Muscle of back (tissue), 11 donors: Measurements from ENCODE around the gene SYK. TPM values are rescaled to one million over a fixed set of nuclear protein-coding genes. Genes with fewer than 3 reads are reported as not detected.
A peak's percentile ranks its signal among the peaks of the same experiment; 100 is the strongest.
"Not testable (repeated sequence)": the region's sequence is repeated elsewhere in the genome, so short reads cannot be mapped to it uniquely, and the experiment has no call there.

Experiments
- DNase-seq, 3 donors: peaks; one replicate each; pipeline versions ENCODE4 v3.0.0 to v3.0.0-alpha.2; 2013
- polyA plus RNA-seq, 10 donors: library from polyadenylated mRNA; unstranded; fragments of 120-200 nt; gene quantifications; one replicate each; pipeline ENCODE4 v1.2.1, GENCODE V29; 2013; ENCODE audit not compliant: insufficient read length in 10 of 10

SYK gene
- polyA plus RNA-seq, 10 donors, result 2.9 to 5.6 (median 3.3) TPM

- no peak for DNase-seq
Observed at GRCh38 chr9:90795084-90795483, 6.5 kb upstream of the SYK start.

DNA sequence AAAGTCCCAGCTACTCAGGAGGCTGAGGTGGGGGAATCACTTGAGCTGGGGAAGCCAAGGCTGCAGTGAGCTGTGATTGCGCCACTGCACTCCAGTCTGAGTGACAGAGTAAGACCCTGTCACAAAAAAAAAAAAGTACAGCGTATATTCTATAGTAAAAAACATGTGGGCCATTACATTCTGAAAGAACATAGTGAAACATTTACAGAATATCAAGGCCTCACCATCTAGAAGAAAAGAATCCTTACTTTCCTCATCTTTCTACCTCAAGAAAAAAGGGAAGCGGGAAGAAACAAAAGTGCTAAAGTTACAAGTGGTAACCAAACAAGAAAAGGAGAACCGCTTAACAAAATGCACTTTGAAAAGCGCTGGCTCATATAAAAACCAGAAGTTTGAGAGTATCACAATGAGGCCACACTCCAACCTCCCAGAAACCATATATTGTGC is 5.7 kb upstream of the SYK start:
- DNase-seq, result no peak

- no peak for DNase-seq
Observed at GRCh38 chr9:90799271-90799852, 2.3 kb upstream of the SYK start.

DNA sequence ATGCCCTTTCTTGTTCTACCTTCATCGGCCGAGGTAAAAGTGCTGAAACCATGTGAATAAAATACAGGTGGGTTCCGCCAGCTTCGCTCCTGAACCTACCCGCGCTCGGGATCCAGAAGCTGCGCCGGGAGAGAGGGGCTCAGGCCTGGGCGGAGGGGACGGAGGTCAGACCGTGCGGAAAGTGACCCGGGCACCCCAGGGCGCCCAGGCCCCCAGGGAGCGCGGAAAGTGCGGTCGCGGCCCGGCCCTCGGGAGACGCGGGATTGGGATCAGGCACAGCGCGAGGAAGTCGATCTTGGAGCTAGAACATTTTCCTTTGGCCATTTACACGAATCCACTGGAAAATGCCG is 329 bp downstream of the SYK start:
- no peak for DNase-seq

DNA sequence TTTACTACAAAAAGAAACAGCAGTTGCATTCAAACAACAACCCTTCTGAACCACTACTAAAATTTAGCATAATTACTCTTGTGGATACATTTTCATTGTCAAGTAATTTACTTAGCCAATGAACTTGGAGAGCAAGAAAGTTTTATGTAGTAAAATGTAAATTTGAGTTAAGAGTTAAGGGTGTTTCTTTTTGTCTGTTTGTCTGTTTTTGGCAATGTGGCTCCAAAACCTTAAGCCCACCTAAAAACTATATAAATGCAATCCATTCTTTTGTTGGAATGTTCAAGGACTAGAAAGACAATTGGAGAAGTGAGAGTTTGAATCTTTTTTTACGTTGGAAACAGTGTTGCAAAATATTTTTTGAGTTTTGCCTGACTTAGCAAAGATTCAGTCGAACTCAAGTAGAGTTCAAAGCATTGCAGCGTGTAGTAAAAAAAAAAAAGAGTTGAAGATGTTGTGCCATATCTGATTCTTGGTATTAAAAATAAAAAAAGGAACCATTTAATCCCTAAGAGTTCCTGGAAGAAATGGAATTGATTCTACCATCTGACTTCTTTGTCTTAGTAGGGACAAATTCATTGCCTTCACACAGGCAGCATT is 867 bp downstream of the SYK start:
- no peak for DNase-seq

GRCh38 chr9:90803860-90804593 is 2.4 kb downstream of the SYK start:
- no peak for DNase-seq

- DNase-seq, result peak in 1 of 3 donors; percentile 47
Observed at GRCh38 chr9:90805006-90805996, 3.7 kb downstream of the SYK start.

GRCh38 chr9:90807006-90807405 is 5.4 kb downstream of the SYK start:
- no peak for DNase-seq

DNA sequence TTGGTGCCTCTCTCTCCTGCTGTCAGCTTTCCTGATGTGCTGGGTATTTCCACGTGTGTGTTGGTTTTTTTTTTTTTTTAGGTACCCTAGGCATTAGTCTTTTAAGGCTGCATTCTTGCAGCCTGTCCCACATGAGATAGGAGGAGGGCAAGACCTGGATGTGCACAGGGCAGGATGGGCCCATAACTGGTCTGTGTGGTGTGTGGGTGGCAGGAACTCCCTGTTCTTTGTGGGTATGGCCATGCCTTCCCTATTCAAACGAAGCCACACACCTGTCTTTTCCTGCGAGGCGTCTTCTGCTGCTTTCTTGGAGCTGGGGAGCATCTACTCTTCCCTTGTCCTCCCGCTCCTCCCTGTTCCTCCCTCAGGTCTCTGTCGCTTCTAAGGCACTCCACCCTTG is 6.8 kb downstream of the SYK start:
- DNase-seq, result no peak

DNA sequence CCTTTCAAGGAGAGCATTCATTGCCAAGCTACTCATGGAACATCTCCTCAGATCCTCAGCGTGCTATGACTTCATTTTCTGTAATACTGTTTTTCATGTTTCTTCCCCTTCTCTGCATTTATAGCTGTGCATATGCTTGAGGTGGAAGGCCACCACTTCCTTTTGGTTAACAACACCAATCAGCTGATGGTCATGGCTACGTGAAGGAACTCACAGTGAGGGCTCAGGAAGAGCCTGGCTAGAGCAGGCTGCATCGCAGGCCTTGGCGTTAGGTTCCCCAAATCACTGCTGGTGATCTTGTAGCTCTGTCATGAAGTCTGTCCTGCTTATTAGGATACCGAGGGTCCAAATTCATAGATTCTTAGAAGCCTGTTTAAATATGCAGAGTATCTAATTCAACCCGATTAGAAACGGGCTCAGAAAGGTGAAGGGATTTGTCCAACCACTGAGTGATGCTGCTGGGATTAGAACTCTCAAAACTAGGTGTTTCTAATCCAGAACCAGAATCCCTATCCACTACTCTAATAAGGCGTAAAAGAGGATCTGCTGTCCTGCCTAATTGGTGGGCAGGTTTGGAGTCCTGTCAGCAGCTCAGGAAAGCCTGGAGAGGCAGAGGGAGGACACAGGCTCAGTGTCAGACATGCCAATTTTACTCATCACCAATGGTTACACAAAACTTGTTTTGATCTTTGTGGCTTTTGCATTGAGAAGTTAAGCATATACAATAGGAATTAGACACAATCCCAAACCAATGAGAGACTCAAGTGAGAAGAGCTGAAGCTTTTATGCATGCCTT is 7.5 kb downstream of the SYK start:
- no peak for DNase-seq

DNA sequence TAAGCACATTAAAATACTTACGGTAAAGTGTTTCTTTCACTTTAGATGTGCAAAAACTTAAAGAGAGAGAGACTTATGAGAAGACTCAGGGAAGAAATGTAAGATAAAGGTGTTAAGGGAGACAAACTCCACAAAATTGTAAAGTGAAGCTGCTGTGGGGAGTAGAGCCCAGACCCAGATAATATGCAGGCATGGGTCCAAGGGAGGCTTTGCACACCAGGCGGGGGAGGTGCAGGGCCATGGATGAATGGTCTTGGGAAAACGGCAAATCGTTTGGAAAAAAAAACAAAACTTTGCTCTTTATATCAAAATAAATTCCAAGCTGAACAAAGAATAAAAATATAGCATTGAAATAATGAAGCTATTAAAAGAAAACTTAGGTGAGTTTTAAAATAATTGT is 9.1 kb downstream of the SYK start:
- DNase-seq, result no peak

GRCh38 chr9:90813046-90813445 is 11.4 kb downstream of the SYK start:
- DNase-seq, result no peak

- no peak for DNase-seq
Observed at GRCh38 chr9:90813523-90813922, 11.9 kb downstream of the SYK start.

DNA sequence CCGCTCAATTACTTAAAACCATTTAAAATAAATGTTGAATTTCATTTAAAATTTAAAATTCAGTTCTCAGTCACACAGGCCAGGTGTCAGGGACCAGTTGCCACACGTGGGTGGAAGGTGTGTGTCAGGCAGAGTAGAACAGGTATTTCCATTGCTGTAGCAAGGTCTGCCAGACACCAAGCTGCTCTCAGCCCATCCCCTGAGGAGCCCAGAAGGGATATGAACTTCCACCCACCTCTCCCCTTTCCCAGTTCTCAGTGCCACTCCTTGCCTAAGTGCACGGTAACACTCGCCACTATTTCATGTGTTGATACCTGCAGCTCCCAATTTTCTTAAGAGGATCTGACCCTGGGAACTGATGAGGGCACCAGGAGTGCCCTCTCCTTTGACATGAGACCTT is 12.7 kb downstream of the SYK start:
- no peak for DNase-seq

DNA sequence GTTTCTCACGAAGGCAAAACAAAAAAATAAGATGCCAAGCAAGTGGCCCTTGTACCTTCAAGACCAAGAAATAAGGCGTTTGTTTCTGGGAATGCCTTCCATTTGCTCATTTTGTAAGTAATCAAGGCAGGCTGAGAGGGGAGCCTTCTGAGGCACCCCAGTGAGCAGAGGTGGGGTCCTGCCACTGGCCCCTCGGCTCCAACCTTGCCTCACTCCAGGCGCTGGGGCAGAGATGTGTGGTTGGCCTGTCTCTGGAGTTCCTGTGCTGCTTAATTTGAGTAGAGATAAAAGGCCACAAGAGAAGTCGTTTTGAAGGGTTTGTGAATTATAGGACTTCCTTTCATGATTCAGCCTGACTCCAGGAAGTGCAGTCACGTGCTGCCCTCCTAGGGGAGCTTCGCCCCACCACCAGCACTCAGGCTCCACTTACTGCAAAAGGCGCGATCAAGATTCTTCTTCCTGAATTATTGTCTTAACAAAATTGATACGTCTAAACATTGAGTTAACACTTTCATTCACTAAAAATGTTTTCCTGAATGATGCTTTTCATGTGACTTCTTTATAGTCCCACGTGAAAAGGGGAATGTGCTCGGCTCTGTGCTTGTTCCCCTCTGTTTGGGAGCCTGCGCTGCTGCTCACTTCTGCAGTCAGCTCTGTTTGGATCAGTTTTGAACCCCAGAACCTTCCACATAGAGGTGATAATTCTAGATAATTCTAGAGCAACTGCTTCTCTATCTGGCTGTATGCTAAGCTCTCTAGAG is 13.7 kb downstream of the SYK start:
- peak in 1 of 3 donors; percentile 58 for DNase-seq

- DNase-seq, result no peak
Observed at GRCh38 chr9:90815944-90816357, 14.3 kb downstream of the SYK start.

DNA sequence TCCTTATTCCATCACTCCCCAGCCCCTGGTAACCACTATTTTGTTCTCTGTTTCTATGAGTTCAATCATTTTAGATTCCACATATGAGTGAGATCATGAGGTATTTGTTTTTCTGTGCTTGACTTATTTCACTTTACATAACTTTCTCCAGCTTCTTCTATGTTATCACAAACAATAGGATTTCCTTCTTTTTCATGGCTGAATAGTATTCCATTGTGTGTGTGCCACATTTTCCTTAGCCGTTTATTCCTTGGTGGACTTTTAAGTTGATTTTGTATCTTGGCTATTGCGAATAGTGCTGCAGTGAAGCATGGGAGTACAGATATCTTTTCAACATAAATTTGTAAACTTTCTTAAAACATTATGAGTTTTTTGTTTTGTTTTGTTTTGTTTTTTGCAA is 15.1 kb downstream of the SYK start:
- no peak for DNase-seq

GRCh38 chr9:90818279-90818678 is 16.7 kb downstream of the SYK start:
- DNase-seq, result no peak

- not testable (repeated sequence) for DNase-seq
Observed at GRCh38 chr9:90820406-90820805, 18.8 kb downstream of the SYK start.

- DNase-seq, result not testable (repeated sequence)
Observed at GRCh38 chr9:90821236-90821635, 19.6 kb downstream of the SYK start.

DNA sequence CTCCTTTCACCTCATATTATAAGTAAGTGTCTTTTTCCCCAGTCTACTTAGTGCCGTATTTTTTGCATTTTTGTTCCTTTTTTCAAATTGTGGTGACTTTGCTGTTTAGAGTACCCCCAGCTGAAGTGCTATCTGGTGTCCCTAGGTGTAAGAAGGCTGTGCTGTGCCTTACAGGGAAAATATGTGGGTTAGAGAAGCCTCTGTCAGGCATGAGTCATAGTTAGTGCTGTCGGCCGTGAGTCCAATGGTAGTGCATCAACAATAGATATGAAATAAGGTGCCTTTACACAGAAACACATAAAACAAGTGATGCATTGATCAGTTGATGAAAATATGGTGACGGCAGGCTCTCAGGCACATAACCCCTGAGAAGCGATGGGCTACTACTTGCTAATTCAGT is 20.1 kb downstream of the SYK start:
- DNase-seq, result no peak
